ENCODE data around the gene NLRX1.

DNA sequence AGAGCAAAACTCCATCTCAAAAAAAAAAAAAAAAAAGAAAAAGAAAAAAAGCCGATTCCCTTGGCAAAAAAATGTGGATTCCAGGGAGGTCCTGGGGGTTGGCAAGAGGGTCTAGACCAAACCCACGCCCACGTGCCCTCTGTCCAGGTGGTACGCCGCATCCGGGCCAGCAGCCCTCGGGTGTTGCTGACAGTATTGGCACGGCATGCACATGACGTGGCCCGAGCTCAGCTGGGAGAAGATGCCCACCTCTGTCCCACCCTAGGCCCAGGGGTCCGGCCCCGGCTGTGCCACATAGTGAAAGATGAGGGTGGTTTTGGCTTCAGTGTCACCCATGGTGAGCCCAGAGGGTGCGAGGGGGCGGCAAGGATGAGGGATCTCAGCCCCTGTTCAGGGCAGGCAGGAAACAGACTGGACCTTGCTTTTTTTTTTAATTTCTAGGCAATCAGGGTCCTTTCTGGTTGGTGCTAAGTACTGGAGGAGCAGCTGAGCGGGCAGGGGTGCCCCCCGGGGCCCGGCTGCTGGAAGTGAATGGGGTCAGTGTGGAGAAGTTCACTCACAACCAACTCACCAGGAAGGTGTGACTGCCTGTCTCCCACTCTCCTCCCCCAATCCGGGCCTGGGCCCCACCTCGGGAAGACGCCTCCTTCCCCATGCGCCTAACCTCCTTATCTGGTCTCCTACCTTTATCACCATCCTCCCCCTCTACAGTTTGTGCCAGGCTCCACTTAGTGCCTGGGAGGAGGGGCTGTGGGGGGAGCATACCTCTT is 18.8 kb downstream of the NLRX1 start:
- TF ChIP-seq POLR2A (IDR thresholded peaks at IDR 0.05) (no peak), CTCF (IDR thresholded peaks at IDR 0.05) (no peak), EP300 (IDR thresholded peaks at IDR 0.05) (no peak)
